DOHH2 (cell line): Measurements from ENCODE around the gene NDUFAF7.

ENCODE experiments used
- CTCF ChIP-seq: fragments of 200-600 bp; sonication (generic); IDR thresholded peaks from one replicate; pipeline ENCODE4 v1.5.1; 2014; ENCODE audit warnings: antibody characterized with exemption, mild to moderate bottlenecking, low read depth, low read length; ENCODE audit not compliant: poor library complexity, severe bottlenecking
- EZH2phosphoT487 ChIP-seq: fragments of 200-600 bp; sonication (generic); IDR thresholded peaks from 2 replicates; pipeline ENCODE4 v1.6.1; 2017; ENCODE audit warnings: borderline replicate concordance, mild to moderate bottlenecking, antibody characterized with exemption, low read length, moderate library complexity, mixed read lengths

GRCh38 chr2:37282746-37283145 lies 51.3 kb downstream of the NDUFAF7 start:
- TF ChIP-seq CTCF (no peak), EZH2phosphoT487 (no peak)
